HG02571 (cell line): ENCODE data around the gene ECE1.

Experiments
- ATAC-seq: cut with Tn5 transposase; IDR thresholded peaks from one replicate; pipeline ENCODE4 v1.9.1; 2021; ENCODE audit warnings: mild to moderate bottlenecking, moderate library complexity; ENCODE audit not compliant: unreplicated experiment

Gene ECE1

DNA sequence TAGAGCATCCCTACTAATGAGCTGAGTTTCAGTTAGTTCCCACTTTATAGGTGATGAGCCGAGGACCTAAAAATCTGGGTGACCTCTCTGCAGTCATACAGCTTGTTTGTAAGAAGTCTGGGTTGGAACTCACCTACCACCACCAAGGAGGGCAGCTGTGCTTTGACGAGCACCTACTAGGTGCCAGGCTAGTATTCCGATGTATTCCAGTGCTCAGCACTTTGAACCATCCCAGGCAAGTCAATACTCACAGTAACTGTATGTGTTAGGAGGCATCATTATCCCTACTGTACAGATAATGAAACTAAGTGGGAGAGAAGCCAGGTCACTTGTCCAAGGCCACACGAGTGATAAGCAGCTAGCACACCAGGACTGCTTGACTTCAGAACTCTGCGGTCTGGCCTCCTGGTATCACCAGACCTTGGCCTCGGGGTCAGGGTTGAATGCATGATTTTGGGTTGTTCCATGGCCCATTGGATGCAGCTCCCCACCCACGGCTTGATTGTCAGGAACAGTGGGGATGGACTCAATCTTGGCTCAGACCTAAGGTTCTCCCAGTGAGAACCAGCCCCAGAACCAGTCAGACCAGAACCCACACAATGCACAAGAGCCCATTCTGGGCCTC is 20.7 kb downstream of the ECE1 start:
- no peak for ATAC-seq

DNA sequence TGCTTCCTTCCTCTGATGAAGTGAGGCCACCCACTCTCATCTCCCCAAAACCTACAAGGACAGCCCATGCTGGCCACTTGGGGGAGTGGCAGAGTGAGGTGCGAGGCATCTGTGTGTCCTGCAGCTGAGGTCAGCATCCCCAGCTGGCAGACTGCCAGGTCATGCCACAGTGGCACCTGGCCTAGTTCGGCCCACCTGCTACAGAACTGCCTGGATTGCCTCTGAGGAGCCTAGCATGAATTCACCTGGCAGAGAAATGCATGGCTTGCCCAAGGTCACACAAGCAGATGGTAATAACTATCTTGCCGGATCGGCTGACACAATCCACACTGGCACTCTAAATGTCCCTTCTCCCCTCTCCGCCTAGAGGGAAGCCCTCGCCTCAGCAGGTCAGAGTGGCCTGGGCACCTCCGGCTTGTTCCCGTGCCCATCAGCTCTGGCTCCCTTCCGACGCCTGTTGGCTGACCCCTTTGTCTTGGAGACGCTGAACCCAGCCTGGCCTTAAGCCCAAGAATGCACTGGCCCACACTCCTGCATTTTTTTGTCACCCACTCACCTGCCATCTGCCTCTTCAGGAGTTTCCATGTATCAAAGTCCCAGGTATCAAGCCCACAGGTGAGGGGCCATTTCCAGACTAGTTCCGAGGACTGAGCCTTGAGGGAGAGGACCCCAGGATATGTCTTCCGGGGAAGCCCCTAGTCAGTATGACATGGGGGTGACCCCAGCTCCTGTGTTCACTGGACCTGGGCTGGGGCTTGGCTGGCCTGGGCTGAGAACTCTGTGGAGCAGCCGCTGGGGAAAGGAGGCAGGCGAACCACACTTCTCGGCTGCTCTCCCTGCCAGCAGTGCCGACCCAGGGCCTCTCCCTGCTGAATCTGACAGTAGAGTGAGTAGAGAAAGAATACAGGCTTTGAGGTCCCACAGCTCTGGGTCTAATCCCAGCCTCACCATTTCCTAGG is 21.7 kb downstream of the ECE1 start:
- ATAC-seq: no peak

DNA sequence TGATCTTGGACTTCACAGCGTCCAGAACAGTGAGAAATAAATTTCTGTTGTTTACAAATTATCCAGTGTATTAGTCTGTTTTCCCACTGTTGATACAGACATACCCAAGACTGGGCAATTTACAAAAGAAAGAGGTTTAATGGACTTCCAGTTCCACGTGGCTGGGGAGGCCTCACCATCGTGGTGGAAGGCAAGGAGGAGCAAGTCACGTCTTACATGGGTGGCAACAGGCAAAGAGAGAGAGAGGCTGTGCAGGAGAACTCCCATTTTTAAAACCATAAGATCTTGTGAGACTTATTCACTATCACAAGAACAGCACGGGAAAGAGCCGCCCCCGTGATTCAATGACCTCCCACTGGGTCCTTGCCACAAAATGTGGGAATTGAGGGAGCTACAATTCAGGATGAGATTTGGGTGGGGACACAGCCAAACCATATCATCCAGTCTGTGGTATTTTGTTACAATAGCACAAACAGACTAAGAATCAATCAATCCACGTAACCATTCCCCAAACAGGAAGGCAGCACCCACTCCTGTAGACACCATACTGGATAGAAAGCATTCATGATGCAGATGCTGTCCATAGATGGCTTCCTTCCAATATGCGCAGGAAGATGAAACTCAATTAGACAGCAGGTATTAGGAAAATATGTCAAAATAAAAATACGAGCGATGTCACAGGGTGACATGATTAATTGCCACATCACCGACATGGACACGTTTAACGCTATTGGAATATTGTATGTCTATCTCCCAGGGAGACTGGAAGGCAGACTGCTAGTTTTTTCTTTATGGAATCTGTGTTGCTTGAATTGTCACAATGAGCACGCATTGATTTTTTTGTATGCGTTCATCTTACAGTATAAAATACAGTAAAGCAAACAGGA is 22.8 kb downstream of the ECE1 start:
- ATAC-seq: no peak

DNA sequence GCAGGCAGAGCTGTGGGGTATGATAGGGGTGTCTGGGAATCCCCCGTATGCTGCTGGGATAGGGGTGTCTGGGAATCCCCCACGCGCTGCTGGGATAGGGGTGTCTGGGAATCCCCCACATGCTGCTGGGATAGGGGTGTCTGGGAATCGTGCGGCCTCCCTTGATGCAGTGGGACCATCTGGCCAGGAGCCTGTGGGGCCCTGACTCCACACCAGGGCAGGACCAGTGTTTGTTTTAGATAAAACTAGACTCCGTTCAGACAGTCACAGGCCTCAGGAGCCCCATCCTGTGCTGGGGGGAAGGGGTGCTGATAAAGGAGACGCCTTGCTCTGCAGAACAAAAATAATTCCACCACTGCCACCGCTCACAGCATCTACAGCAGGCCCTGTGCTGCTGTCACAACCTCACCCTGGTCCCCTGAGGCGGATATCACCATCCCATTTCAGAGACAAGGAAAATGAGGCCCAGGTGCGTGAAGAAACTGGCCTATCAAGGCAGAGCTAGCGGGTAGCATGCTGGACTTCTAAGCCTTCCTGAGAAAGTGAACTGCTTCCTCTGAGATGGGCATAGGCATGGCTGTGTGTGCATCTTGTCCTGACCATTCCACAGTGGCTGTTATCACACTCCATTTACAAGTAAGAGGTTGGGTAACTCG is 24.0 kb downstream of the ECE1 start:
- no peak for ATAC-seq

DNA sequence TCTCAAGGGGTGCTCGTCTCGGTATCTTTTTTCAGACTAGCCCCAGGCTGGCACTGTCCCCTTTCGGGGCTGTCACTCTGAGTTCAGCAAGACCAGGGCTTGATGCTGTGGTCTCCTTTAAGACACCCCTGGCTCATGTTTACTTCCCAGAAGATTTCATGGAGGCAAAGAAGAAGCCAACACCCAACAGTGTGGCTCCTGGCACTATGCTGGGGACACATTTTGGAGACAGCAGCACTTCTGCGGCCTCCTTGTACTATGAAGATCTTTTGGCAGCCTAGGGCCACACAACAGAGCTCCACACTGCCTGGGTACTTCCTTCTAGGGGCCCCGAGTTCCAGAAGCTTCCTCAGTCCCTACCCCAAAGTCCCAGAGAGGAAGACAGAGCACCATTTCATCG is 24.6 kb downstream of the ECE1 start:
- no peak for ATAC-seq

DNA sequence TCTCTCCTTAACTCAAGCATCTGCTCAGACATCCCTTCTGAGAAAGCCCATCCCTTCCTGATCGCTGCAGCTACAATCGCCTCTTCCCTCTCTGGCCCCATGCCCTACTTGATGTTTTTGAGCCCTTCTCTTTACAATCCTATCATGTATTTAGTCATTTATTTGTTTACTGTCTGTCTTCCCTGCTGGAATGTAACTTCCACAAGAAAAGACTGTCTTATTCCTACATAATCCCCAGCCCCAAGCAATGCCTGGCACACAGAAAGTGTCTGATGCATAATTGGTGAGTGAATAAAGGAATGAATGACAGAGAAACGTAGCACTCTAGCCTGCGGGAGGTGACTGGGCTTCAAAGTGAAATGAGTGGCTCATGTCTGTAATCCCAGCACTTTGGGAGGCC is 25.4 kb downstream of the ECE1 start:
- ATAC-seq: no peak

DNA sequence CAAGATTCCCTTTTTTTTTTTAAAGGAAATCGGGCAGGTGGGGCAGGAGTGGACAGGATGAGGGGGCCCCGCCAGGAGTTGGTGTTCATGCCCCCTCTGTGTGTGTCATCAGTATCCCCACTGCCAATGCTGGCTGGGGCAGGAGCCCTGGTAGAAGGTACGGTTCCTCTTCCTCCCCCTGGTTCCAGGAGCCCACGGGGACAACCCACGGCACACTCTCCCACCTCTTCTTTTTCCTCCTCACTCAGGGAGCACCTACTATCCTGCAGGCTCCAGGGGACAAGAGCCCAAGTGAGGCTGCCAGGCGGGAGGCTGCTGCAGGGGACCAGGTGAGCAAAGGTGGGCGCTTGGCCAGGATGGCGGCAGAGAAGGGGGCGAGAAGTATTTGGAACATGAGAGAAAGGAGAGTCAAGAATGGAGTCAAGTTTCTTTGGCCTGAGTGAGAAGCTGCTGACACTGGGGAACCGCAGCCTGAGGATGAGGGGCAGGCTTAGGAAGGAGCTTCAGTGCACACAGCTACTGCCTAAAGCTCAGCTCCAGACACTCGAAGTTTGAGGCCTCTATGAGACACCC is 26.5 kb downstream of the ECE1 start:
- no peak for ATAC-seq

DNA sequence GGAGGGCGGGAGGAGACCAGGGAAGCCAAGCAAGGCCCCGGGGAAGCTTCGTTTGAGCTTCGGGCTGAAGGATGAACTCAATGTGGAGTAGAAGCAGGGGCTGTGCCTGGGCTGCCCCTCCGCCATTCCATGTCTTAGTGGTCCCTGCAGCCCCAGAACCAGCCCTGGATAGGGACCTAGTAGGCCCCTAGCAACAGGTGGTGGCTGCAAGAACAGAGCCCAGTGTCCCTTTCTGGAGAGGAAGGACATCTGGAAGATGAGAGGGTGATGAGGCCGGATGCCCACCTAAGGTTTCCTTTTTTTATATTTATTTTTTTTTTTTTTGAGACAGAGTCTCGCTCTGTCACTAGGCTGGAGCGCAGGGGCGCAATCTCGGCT is 27.2 kb downstream of the ECE1 start:
- no peak for ATAC-seq

DNA sequence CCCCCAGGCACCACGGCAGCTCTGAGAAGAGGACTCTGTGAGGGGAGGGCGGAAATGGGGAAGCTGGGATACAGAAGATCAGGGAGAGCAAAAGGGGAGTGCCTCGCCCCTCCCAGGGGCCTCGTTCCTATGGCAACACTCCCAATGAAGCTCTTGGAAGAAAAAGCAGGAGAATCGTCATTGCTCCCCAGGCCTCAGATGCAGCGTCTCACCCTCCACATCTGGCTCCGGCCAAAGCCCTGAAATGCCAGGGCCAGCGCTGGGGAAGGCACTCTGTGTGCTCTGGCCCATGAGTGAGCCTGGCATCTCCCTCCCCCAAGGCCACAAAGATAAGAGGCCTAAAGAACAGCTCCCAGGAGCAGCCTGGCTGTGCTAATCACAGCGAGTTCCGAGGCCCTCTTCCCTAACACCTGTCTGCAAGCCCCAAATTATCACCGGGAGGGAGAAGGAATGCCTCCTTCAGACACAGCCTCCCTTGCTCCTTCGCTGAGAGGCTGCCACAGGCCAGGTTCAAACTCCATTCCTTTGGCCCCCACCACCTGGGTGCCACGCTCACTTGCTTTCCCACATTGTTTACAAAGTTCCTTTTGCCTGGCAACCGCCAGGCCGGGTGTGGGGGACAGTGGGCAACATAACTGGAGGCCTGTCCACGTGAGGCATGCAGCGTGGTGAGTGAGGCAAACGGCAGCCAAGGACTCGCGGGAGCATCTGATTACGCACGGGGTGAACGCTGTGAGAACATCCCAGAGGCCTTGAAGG is 27.8 kb downstream of the ECE1 start:
- no peak for ATAC-seq

DNA sequence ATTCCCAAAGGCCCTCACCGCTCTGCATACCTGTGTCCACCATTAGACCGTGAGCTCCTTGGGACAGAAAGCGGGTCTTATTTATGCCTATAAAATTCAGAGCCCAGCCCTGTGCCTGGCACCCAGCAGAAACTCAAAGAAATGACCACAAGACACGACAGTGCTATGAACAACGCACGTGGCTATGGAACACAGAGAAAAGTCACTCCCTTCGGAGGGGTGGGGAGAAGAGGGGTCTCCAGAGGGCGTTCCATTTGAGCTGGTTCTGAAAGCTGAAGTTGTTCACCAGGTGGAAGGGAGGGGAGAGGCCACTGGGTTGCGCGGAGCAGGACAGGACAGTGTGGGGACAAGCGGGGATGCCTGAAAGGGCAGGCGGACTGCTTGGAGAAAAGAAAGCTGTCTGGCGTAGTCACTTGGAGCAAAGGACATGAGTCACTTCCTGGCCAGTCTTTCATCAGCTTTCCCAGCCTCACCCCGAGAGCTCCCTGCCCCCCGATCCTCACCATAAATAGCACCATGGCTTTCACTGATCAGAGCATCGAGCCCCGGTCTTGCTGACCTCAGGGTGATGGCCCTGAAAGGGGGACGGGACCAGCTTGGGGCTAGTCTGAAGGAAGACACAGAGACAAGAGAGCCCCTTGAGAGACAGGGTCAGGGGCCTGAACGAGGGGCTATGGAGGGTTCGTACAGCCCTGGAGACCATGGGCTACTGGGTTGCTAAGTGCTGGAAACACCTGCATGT is 28.5 kb downstream of the ECE1 start:
- no peak for ATAC-seq

DNA sequence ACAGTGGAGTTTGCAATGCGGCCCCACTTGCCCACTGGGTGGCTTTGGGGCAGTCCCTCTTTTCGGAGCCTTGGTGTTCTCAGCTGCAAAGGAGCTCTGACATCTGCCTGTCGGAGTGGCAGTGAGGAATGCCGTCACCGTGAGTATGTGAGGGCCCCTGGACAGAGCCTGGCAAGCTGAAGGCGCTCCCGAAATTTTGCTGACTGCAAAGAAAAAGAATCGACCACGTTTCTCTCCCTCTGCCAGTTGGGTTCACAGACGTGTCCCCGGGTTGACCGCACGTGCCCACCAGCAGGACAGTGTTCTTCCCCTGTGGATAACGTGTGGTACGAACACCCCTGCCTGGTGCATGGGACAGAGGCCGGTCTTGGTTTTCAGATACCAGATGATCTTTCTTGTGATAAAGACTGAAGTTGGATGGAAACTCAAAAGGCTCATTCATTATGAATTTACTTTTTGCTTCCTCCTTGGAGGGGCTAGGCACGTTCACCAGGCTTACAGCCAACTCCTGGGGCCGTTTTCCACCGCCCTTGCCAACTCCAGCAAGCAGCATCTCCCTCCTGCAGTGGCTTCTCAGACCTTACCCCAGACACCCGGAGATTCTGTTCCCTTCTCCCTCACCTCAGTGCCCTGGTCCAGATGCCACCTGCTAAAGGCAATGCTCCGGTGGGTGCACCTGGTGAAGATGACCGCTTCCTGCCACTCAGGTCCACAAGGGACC is 29.7 kb downstream of the ECE1 start:
- ATAC-seq: no peak

DNA sequence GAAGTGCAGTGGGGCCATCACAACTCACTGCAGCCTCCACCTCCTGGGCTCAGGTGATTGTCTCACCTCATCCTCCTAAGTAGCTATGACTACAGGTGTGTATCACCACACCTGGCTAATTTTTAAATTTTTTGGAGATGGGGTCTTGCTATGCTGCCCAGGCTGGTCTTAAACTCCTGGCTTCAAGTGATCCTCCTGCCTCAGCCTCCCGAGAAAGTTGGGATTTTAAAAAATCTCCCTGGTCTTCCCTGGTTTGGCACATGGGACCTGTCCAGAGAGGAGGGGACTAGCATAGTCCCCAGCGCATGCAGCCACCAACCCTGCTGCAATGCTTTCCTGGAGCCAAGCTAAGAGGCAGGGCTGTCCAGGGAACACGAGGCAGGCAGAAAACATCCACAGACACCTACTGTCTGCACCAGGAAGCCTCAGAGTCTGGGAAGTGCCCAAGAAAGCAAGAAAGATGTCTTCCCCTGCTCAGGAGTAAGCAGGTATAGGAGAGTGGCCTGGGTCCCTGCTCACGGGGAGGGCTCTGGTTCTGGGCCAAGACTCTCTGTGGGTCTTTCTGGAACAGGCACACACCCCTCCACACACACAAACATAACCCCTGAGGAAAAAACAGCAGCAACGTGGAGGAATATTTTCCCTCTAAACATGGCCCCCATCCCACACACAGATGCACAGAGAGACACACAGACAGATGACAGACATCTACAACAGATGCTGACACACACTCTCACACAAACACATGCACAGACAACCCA is 30.8 kb downstream of the ECE1 start:
- no peak for ATAC-seq

DNA sequence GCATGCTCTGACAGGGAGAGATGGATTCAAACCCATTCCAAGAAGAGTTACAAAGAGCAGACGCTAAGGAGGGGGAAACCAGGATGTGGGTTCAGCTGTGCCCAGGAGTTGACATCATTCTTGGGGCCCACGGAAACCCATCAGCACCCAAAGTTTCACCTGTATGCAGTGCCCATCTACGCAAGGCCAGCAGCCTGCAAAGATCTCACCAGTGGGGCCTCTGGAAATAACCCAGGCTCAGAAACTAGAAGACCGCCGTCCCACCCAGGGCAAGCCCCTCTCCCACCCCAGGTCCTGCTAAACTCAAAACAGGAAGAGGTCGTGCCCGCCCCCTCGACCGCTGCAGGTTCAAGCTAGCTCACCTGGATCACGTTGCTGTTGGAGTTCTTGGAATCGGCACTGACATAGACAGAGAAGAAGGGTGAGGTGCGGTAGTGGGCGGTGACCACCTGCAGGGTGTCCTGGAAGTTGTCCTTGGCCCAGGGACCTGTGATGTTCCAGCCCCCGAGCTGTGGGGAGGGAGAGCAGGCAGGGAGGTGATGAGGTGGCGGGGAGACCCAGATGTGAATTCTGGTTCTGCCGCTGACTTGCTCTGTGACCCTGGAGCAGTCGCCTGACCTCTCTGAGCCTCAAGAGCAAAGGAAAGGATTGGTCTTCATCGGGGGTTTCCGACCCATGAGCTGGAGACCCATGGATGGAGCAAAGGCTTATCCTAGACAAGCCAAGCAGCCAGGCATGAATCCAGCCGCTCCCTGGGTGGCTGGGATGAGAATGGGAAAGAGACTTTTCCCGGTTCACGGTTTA is 31.7 kb downstream of the ECE1 start:
- ATAC-seq: no peak

DNA sequence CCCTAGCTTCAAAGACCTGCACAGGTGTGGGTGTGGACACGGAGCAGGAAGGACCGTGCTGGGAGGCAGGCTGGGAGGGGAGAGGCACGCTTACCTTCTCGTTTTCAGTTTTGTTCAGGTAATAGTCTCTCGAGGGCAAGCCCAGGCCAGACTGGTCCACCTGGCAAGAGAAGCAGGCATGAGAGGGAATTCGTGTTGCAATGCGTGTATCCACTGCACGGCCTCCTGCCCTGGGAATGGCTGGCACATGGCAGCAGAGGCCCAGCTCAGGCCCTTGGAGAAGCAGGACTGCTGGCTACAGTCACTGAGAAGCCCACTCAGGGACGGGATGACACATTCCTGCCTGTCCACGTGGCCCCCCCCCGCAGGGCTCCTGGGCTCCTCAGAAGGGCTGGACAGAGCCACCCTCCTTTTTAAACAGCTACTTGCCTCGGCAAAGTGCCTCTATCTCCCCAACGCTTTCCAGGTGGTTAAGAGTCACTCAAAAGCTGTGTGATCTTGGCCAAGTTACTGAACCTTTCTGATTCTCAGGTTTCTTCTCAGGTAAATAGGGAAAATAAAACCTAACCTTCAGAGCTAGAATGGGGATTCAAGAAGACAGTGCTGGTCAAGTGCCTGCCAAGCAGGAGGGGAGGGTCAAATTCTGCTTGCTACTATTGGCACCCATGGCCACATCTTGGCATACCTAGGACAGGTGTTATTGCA is 32.7 kb downstream of the ECE1 start:
- no peak for ATAC-seq

DNA sequence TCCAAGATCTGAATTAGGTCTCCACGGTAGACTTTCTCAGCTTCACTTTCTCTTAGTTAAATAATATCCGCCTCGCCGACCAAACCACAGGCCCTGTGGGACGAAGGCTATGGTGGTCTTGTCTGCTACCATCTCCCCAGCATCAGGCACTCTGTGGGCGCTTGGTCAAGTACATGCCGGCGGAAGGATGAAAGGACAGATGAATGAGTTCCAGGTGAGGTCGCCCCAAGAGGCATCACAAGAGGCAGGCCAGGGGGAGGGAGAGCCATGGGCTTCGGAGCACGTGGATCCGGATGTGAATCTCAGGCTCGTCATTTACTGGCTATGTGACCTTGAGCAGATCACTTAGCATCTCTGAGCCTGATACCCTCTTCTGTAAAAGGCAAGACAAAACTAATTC is 33.5 kb downstream of the ECE1 start:
- ATAC-seq: no peak

DNA sequence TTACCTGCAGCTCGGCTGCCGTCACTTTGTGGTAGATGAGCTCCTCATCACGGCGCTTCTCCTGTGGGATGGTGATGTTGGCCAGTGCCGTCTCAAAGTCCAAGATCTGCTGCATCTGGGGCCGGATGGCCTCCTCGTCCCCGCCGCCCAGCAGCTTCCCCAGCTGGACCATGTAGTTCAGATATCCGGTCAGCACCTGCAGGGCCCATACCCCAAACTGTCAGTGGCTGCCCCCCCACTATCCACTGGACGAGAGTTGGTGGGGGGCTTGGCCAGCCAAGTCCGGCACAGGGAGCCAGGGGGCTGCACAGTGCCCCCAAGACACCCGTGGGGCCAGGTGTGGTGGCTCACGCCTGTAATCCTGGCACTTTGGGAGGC is 34.3 kb downstream of the ECE1 start:
- no peak for ATAC-seq
